B cell (primary cell): ENCODE results near the gene NELL2. TPM values are rescaled to one million over a fixed set of nuclear protein-coding genes. Genes with fewer than 3 reads are reported as not detected.

Experiments
- ATAC-seq: fragments of 200-7000 bp; cut with Tn5 transposase; one replicate; pipeline ENCODE4 v1.10.0; 2021; ENCODE audit warnings: low read depth, mild to moderate bottlenecking, moderate number of reproducible peaks, moderate library complexity
- CTCF ChIA-PET: fragments of 350-600 bp; sonication (Branson Sonifier 250); formaldehyde crosslinking; loops from one replicate; lab custom pipeline; 2021; ENCODE audit warnings: antibody characterized with exemption, inconsistent platforms; lab: Charles Lee
- POLR2A ChIA-PET: fragments of 350-600 bp; sonication (Branson Sonifier 250); formaldehyde crosslinking; loops from one replicate; lab custom pipeline; 2021; ENCODE audit warnings: antibody characterized with exemption; lab: Charles Lee
- DNase-seq: peaks from one replicate; pipeline ENCODE4 v3.0.0; 2013
- H2AFZ ChIP-seq: 2 replicates; pipeline ENCODE4 v1.6.1; 2012; ENCODE audit warnings: mild to moderate bottlenecking, low read depth, low read length; ENCODE audit not compliant: insufficient read depth, poor library complexity, severe bottlenecking
- H3K27ac ChIP-seq, 2 donors: 1 replicate in 1 of 2; 2 replicates in 1 of 2; pipeline ENCODE4 v1.5.1; 2012 to 2013; ENCODE audit warnings: low read length in 2 of 2, mild to moderate bottlenecking in 2 of 2, moderate library complexity in 1 of 2
- H3K27me3 ChIP-seq, 4 experiments: fragments of 200-600 bp in 1 of 4; sonication (generic) in 1 of 4; replicated peaks in 1 of 4; 1 replicate in 2 of 4; 2 replicates in 2 of 4; pipeline versions ENCODE4 v1.6.1 to v1.7.0; 2013 to 2016; ENCODE audit warnings: low read length in 3 of 4, mild to moderate bottlenecking in 2 of 4, mixed read lengths in 1 of 4, moderate library complexity in 1 of 4; ENCODE audit not compliant: insufficient read depth in 4 of 4, control insufficient read depth in 3 of 4; ENCODE audit errors: control extremely low read depth in 1 of 4
- H3K36me3 ChIP-seq, 2 experiments: replicated peaks in 1 of 2; 1 replicate in 1 of 2; 2 replicates in 1 of 2; pipeline versions ENCODE4 v1.6.1 to v1.7.1; 2013; ENCODE audit warnings: low read length in 1 of 2; ENCODE audit not compliant: insufficient read depth in 2 of 2, control insufficient read depth in 1 of 2; ENCODE audit errors: control extremely low read depth in 1 of 2, extremely low read depth in 1 of 2
- H3K4me1 ChIP-seq, 2 donors: fragments of 200-600 bp in 1 of 2; sonication (generic) in 1 of 2; 1 replicate in 1 of 2; 2 replicates in 1 of 2; pipeline versions ENCODE4 v1.5.1 to v1.6.1; 2013 to 2017; ENCODE audit warnings: low read length in 2 of 2; ENCODE audit not compliant: control insufficient read depth in 2 of 2, insufficient read depth in 2 of 2
- H3K4me2 ChIP-seq: replicated peaks from 2 replicates; pipeline ENCODE3; 2012; ENCODE audit warnings: mild to moderate bottlenecking, low read depth, low read length; ENCODE audit not compliant: poor library complexity, severe bottlenecking
- H3K4me3 ChIP-seq, 5 experiments: fragments of 200-600 bp in 1 of 5; sonication (generic) in 1 of 5; 1 replicate in 3 of 5; 2 replicates in 2 of 5; pipeline versions ENCODE4 v1.5.1 to v1.7.0; 2011 to 2016; ENCODE audit warnings: low read length in 4 of 5, mild to moderate bottlenecking in 4 of 5, low read depth in 2 of 5, control low read depth in 1 of 5, moderate library complexity in 1 of 5; ENCODE audit not compliant: insufficient read depth in 1 of 5; ENCODE audit errors: control extremely low read depth in 1 of 5, extremely low read depth in 1 of 5
- H3K79me2 ChIP-seq: fragments of 200-600 bp; sonication (generic); one replicate; pipeline ENCODE4 v1.6.0; 2016; ENCODE audit warnings: low read length; ENCODE audit not compliant: control insufficient read depth, insufficient read depth
- H3K9ac ChIP-seq: fragments of 200-600 bp; sonication (generic); 2 replicates; pipeline ENCODE4 v1.6.1; 2017; ENCODE audit warnings: mild to moderate bottlenecking, low read length, moderate library complexity
- H3K9me3 ChIP-seq, 3 donors: one replicate each; pipeline versions ENCODE4 v1.6.1 to v1.7.1; 2013; ENCODE audit warnings: low read length in 2 of 3; ENCODE audit not compliant: control insufficient read depth in 2 of 3, insufficient read depth in 1 of 3; ENCODE audit errors: control extremely low read depth in 1 of 3
- H4K20me1 ChIP-seq: 2 replicates; pipeline ENCODE4 v1.6.0; 2012; ENCODE audit warnings: mild to moderate bottlenecking, low read length; ENCODE audit not compliant: insufficient read depth, control insufficient read depth, poor library complexity, severe bottlenecking
- H3K27ac Mint-ChIP-seq: one replicate; pipeline ENCODE4 v1.8.0; 2021; ENCODE audit warnings: mixed read lengths
- H3K27me3 Mint-ChIP-seq: one replicate; pipeline ENCODE4 v1.8.0; 2021; ENCODE audit warnings: mixed read lengths
- H3K4me1 Mint-ChIP-seq: one replicate; pipeline ENCODE4 v1.8.0; 2021; ENCODE audit warnings: mixed read lengths
- H3K4me3 Mint-ChIP-seq: one replicate; pipeline ENCODE4 v1.8.0; 2021; ENCODE audit warnings: mixed read lengths
- H3K9me3 Mint-ChIP-seq: one replicate; pipeline ENCODE4 v1.8.0; 2022; ENCODE audit warnings: mixed read lengths; ENCODE audit not compliant: insufficient read depth
- CTCF ChIP-seq: fragments of 200-600 bp; IDR thresholded peaks from one replicate; pipeline ENCODE4 v1.8.0; 2022; ENCODE audit warnings: antibody characterized with exemption, mild to moderate bottlenecking
- EZH2 ChIP-seq: IDR thresholded peaks from 2 replicates; pipeline ENCODE4 v1.6.1; 2012; ENCODE audit warnings: borderline replicate concordance, low read depth, mild to moderate bottlenecking, moderate library complexity, low read length; ENCODE audit not compliant: insufficient read depth, poor library complexity, severe bottlenecking
- WGBS: methylation state at CpG from one replicate; pipeline ENCODE4 v1.1.5; 2013; ENCODE audit warnings: missing lambda C conversion rate; ENCODE audit not compliant: insufficient coverage; 5-methylcytosine and 5-hydroxymethylcytosine counted together
- intact Hi-C: fragments of 100-400 bp; cut with micrococcal nuclease; formaldehyde crosslinking; loops from one replicate; pipeline ENCODE4 v1.10.0; 2022
- polyA plus RNA-seq: library from polyadenylated mRNA; depleted of rRNA; stranded (reverse); fragments of >200 nt; gene quantifications from 2 replicates; pipeline ENCODE4 v1.2.3, GENCODE V29; 2012
- total RNA-seq, 2 donors: library from RNA; stranded (reverse); fragments of 120-200 nt in 1 of 2; gene quantifications; 1 replicate in 1 of 2; 2 replicates in 1 of 2; pipeline versions ENCODE4 v1.2.3 to v1.2.4, GENCODE V29; 2013 to 2022

Gene NELL2
- total and polyA plus RNA-seq, 2 donors (not counting 1 experiment from before 2014, with no cell fraction given) = 0.22 TPM; not detected in 1

- H2AFZ ChIP-seq = no peak overlapping the region
- no peaks in the 10 kb centered on the region for H3K9me3 ChIP-seq
- no peaks in the 10 kb centered on the region for H3K4me1 ChIP-seq
- no peaks in the 10 kb centered on the region for H4K20me1 ChIP-seq
- POLR2A ChIA-PET = no interaction called here
- no peak overlapping the region for H3K4me3 ChIP-seq
- CTCF ChIA-PET = interaction anchor here (1.4 kb wide), 1 partner anchor 11 kb away, joined by 4 read pairs; no protein-coding TSS in a partner anchor
- no peaks in the 10 kb centered on the region for H3K27me3 ChIP-seq
- H3K27ac ChIP-seq = no peak overlapping the region
- Mint-ChIP-seq H3K9me3 (no peaks in the 10 kb centered on the region), H3K27me3 (no peaks in the 10 kb centered on the region), H3K27ac (no peak overlapping the region), H3K4me3 (no peak overlapping the region), H3K4me1 (no peaks in the 10 kb centered on the region)
- H3K9ac ChIP-seq = no peak overlapping the region
- TF ChIP-seq CTCF (no peak), EZH2 (no peak)
- H3K79me2 ChIP-seq = no peaks in the 10 kb centered on the region
- intact Hi-C loops = no loop called here
- ATAC-seq = no peak
- H3K4me2 ChIP-seq = no peak overlapping the region
- no peaks in the 10 kb centered on the region for H3K36me3 ChIP-seq
- WGBS = 75% methylated on average over 4 of the region's 4 CpGs
- no peak for DNase-seq
Observed at GRCh38 chr12:44788731-44789130, 87.4 kb downstream of the NELL2 start.

- Mint-ChIP-seq H3K27me3 (peaks cover 5% of the 10 kb centered on the region), H3K27ac (no peak overlapping the region), H3K4me3 (no peak overlapping the region), H3K4me1 (no peaks in the 10 kb centered on the region), H3K9me3 (peaks cover 6% of the 10 kb centered on the region)
- no peaks in the 10 kb centered on the region for H3K27me3 ChIP-seq
- H3K36me3 ChIP-seq = no peaks in the 10 kb centered on the region
- H3K27ac ChIP-seq = no peak overlapping the region
- no peaks in the 10 kb centered on the region for H3K4me1 ChIP-seq
- no peak overlapping the region for H3K4me2 ChIP-seq
- WGBS = 60% methylated on average over 1 of the region's 2 CpGs
- POLR2A ChIA-PET = no interaction called here
- no peaks in the 10 kb centered on the region for H4K20me1 ChIP-seq
- intact Hi-C loops = no loop called here
- no peaks in the 10 kb centered on the region for H3K79me2 ChIP-seq
- TF ChIP-seq EZH2 (no peak), CTCF (no peak)
- H3K9me3 ChIP-seq = peaks cover 0 to 1% (median 0%) of the 10 kb centered on the region in 3 donors
- no peak for ATAC-seq
- H3K9ac ChIP-seq = no peak overlapping the region
- CTCF ChIA-PET = interaction anchor here (1.0 kb wide), 1 partner anchor 10 kb away, joined by 3 read pairs; no protein-coding TSS in a partner anchor
- no peak for DNase-seq
- H2AFZ ChIP-seq = no peak overlapping the region
- H3K4me3 ChIP-seq = no peak overlapping the region
Observed at GRCh38 chr12:44780221-44780790, 95.8 kb downstream of the NELL2 start.
